Measurements from ENCODE around the gene HLTF. TPM values are rescaled to one million over a fixed set of nuclear protein-coding genes. Genes with fewer than 3 reads are reported as not detected.
A peak's percentile ranks its signal among the peaks of the same experiment; 100 is the strongest.

The HLTF gene
- total and polyA plus RNA-seq, 11 donors: 4.0 to 39.4 (median 19.2) TPM

- peaks cover 0 to 4% (median 0%) of the 10 kb centered on the region in 12 donors for H3K4me1 ChIP-seq
- no peaks in the 10 kb centered on the region for H3K9me3 ChIP-seq
- no peaks in the 10 kb centered on the region for H3K27me3 ChIP-seq
- intact Hi-C loops (cut with DNase I): loop anchor here (1.0 to 10.0 kb wide), 8 partner anchors 152 to 364 kb away; partner anchors contain the start of gene TM4SF18 (in 1 of the 10)
- no peak overlapping the region for H3K4me3 ChIP-seq
- no peak overlapping the region for H3K27ac ChIP-seq
- ATAC-seq: peak in 3 of 4 donors; percentile 53 to 82 (median 73)
- no peaks in the 10 kb centered on the region for H3K36me3 ChIP-seq
- TF ChIP-seq CTCF (IDR thresholded peaks at IDR 0.05) (peak; percentile 47 to 82 (median 66)), POLR2A (IDR thresholded peaks at IDR 0.05) (no peak)
- DNase-seq: no peak
- 14 to 19% (median 17%) methylated on average over 7 of the region's 7 CpGs for WGBS, 4 donors
Measured at GRCh38 chr3:149120051-149120972, 34.0 kb upstream of the HLTF start.

- H3K36me3 ChIP-seq: no peaks in the 10 kb centered on the region
- no peaks in the 10 kb centered on the region for H3K9me3 ChIP-seq
- no peak overlapping the region for H3K27ac ChIP-seq
- intact Hi-C loops (cut with DNase I): loop anchor here in 5 of 10 donors (5.0 to 10.0 kb wide), 6 partner anchors 162 to 655 kb away; no protein-coding TSS in a partner anchor
- DNase-seq (no peak), ATAC-seq (no peak)
- no peaks in the 10 kb centered on the region for H3K27me3 ChIP-seq
- 88 to 97% (median 96%) methylated on average over 1 of the region's 1 CpG for WGBS, 4 donors
- no peak for TF ChIP-seq CTCF (IDR thresholded peaks at IDR 0.05)
- TF ChIP-seq POLR2A (IDR thresholded peaks at IDR 0.05): no peak
- peaks cover 0 to 8% (median 0%) of the 10 kb centered on the region in 12 donors for H3K4me1 ChIP-seq
- no peak overlapping the region for H3K4me3 ChIP-seq
Measured at GRCh38 chr3:149119466-149119865, 33.1 kb upstream of the HLTF start.

GRCh38 chr3:149118724-149119123 is 32.4 kb upstream of the HLTF start:
- Histone ChIP-seq H3K27me3 (no peaks in the 10 kb centered on the region), H3K9me3 (no peaks in the 10 kb centered on the region), H3K36me3 (no peaks in the 10 kb centered on the region), H3K4me1 (peaks cover 0 to 10% (median 0%) of the 10 kb centered on the region in 12 donors), H3K4me3 (no peak overlapping the region), H3K27ac (no peak overlapping the region)
- intact Hi-C loops (cut with DNase I): loop anchor here in 5 of 10 donors (5.0 to 10.0 kb wide), 6 partner anchors 161 to 656 kb away; no protein-coding TSS in a partner anchor
- 88 to 100% (median 90%) methylated on average over 7 to 9 of the region's 9 CpGs for WGBS, 4 donors
- DNase-seq (no peak), ATAC-seq (no peak)
- TF ChIP-seq POLR2A (IDR thresholded peaks at IDR 0.05): no peak
- no peak for TF ChIP-seq CTCF (IDR thresholded peaks at IDR 0.05)

- Histone ChIP-seq H3K27me3 (no peaks in the 10 kb centered on the region), H3K36me3 (no peaks in the 10 kb centered on the region), H3K4me1 (peaks cover 0 to 10% (median 0%) of the 10 kb centered on the region in 12 donors), H3K27ac (no peak overlapping the region), H3K4me3 (no peak overlapping the region), H3K9me3 (no peaks in the 10 kb centered on the region)
- no peak for TF ChIP-seq CTCF (IDR thresholded peaks at IDR 0.05)
- TF ChIP-seq POLR2A (IDR thresholded peaks at IDR 0.05): no peak
- DNase-seq (no peak), ATAC-seq (no peak)
- 86 to 90% (median 88%) methylated on average over 5 of the region's 5 CpGs for WGBS, 4 donors
- intact Hi-C loops (cut with DNase I): loop anchor here in 5 of 10 donors (5.0 to 10.0 kb wide), 6 partner anchors 158 to 660 kb away; no protein-coding TSS in a partner anchor
Measured at GRCh38 chr3:149115114-149115513, 28.8 kb upstream of the HLTF start.

All from heart left ventricle (tissue), 16 donors.